Hypothalamus (tissue), 51 donors: ENCODE results near the gene PDE8A.

Experiments used
- DNase-seq, 51 donors: peaks; one replicate each; lab custom pipeline; 2025; lab: John Stamatoyannopoulos, UW

Gene PDE8A

DNA sequence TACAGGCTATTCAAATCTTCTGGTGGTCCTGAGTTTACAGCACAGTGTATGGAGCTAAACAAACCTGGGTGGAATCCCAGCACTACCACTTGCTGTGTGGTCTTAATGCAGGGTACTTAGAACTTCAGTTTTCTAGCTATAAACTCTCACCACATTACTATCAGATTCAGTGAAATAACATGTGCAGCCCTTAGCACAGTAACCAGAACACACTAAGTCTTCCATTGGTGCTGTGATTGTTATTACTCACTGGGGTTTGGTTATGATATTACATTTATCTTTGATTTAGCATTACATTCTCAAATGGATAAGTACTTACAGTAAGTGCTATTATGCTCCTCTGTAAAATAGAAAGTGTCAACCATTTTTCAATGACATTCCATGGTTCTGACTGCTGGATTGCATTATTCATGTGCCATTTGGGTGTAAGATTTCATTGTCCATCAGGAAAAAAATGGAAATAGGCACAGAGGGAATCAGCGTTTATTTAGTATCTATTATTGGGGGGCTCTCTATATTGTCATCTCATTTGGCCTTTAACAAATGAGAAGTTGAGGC is 81.9 kb downstream of the PDE8A start:
- no peak for DNase-seq

DNA sequence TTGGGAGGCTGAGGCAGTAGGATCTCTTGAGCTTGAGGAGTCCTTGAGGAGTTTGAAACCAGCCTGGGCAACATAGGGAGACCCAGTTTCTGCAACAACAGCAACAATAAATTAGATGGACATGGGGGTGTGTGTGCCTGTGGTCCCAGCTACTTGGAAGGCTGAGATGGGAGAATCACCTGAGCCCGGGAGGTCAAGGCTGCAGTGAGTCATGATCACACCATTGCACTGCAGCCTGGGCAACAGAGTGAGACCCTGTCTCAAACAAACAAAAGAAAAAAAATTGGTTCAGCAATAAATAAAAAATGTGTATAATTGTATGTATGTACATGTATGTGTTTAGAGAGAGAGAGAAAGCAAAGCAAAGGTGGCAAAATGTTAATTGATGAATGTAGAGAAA is 83.1 kb downstream of the PDE8A start:
- no peak for DNase-seq

DNA sequence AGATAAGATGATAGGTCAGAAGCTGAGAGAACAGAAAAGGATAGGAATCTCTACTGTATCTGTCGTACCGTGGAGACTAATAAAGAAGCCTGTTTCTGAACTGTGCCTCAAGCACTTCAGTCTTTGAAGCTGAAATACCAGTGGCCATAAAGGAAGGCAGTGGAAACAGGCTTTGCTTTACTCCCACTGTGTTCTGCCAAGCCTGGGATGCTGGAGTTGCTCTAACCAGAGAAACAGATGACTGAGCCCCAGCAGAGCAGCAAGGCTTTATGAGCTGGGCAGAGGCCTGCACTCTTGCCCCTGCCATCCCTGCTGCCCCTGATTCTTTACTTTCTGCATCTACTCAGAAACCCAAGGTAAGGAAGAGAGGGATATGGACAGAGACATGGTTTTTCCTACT is 89.4 kb downstream of the PDE8A start:
- no peak for DNase-seq

DNA sequence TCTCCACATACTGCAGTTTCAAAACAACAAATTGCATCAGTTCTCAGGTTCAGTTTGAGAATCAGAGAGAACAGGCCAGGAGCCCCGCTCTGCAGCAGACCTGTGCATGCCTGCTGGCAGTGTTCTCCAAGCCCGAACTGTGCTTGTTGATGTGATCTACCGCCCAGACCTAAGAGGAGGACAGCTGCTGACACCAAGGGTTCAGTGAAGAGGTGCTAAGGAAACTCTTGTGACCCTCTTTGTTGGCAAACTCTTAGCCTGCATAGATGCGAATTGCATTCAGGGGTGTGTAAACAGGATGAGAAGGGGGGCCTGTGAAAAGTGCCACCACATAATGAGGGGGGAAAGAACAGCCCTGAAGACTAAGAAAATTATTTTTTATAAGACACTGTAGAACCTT is 89.8 kb downstream of the PDE8A start:
- no peak for DNase-seq

DNA sequence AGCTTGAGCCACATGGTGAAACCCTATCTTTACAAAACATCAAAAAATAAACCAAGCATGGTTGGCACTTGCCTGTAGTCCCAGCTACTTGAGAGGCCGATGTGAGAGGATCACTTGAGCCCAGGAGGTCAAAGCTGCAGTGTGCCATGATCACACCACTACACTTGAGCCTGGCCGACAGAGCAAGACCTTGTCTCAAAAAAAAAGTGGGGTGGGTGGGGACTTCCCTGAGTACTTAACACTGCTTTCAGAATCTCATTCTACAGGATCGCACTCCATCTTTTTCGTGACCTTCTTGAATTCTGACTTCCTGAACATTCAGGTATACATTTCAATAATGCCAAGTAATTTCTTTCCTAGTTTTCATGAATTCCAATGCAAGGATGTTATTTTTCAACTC is 91.3 kb downstream of the PDE8A start:
- no peak for DNase-seq

DNA sequence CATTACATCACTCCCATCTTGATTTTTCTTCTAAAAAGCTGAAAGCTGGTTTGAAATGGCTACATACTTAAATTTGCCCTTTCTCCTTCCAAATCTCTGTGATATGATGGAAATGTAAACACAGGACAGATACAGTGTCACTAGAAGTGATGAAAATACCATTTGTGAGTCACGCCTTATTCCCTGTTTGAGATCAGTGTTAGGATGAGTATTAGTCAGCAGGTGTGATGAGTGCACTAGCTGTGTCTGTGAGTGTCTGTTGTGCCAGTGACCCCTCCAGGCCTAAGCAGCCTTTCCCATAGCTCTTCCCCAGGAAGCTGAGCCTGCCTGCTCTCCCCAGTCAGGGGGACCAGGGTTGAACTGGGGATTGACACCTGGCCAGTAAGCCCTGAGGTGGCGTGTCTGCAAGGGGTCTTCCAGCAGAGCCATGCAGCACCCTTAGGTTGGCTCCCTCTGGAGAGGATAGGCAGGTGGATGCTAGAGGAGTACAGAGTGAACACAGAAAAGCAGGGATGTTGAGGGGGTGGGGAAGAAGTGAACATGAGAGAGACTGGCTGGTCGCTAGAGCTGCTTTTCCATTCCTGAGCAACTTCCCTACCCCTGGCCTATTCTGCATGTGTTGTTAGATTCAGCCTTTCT is 92.0 kb downstream of the PDE8A start:
- DNase-seq = no peak

DNA sequence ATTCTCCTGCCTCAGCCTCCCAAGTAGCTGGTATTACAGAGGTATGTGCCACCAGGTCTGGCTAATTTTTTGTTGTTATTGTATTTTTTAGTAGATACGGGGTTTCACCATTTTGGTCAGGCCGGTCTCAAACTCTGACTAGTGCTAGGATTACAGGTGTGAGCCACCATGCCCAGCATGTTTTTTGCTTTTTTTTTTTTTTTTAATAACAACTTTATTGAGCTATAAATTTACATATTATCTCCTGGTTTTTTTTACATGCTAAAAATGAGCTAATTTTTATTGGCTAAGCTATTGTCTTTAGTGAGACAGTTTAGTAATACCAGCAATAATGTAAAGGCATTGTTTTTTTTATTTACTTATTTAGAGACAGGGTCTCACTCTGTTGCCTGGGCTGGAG is 105.2 kb downstream of the PDE8A start:
- no peak for DNase-seq

DNA sequence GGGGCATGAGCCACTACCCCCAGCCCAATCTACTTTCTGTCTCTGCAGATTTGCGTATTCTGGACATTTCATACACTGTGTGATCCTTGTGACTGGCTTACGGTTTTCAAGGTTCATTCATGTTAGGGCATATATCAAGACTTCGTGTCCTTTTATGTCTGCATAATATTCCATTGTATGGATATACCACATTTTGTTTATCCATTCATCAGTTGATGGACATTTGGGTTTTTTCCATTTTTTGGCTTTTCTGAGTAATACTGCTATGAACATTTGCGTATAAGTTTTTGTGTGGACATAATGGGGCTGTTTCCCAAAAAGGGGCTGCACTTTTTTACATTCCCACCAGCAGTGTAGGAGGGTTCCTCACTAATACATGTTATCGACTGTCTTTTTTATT is 106.6 kb downstream of the PDE8A start:
- no peak for DNase-seq

DNA sequence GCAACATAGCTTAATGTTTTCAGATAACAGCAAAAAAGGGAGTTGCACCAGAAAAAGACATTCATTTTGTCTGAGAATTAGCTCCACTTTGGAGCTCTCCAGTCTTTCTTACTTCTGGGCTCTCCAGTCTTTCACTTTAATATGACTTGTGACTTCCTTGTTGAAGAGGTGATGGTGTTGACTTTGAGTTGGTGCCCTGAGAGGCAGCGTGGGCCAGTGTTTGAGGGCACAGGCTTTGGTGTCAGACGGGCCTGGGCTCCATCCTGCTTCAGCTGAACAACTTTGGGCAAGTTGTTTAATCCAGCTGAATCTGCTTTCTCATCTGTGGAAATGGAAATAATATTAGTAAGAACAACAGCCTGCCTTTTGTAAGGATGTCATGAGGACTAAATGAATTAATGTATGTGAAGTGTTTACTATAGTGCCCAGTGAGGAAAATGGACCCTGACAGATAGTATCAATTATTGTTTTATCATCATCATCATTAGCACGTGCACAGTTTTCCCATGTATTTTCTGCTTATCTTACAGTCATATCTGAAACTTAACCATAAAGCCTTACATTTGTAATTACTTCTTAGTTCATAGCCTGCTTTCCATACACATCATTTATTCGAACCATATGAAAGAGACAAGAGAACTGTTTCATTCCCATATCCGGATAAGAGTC is 108.4 kb downstream of the PDE8A start:
- no peak for DNase-seq

DNA sequence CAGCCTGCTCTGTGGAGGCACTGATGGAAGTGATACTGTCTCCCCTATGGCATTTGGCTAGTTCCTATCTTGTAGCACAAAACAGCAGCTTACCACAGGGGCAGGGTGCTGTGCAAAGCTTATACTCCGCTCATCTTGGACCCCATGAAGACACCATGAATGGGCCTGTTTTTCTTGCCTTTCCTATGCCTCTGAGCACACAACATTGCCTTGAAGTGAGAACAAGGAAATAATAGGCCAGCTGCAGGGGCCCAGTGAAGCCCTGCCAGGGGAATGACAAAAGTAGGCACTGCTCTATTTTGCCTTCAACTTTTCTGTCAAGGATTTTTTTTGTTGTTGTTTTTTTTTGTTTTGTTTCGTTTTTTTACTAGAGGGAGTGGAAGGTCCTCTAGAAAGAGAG is 110.3 kb downstream of the PDE8A start:
- DNase-seq = peak in 13 of 51 donors; percentile 8 to 62 (median 35)

GRCh38 chr15:85094685-85095084 is 113.0 kb downstream of the PDE8A start:
- DNase-seq = no peak

DNA sequence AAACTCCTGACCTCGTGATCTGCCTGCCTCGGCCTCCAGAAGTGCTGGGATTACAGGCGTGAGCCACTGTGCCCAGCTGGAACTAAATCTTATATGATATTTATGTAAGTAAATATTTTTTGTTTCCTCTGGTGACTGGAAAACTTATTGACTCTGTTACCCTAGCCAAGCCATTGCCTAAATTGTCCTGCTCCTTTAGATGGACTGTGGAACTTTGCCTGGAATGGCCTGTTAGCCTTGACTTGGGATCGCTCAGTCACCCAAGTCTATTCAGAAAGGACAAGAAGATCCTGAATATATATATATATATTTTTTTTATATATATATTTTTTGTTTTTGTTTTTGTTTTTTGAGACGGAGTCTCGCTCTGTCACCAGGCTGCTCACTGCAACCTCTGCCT is 113.9 kb downstream of the PDE8A start:
- DNase-seq = no peak

- DNase-seq = no peak
These were observed 115.6 kb downstream of the PDE8A start for GRCh38 chr15:85097250-85097649.

DNA sequence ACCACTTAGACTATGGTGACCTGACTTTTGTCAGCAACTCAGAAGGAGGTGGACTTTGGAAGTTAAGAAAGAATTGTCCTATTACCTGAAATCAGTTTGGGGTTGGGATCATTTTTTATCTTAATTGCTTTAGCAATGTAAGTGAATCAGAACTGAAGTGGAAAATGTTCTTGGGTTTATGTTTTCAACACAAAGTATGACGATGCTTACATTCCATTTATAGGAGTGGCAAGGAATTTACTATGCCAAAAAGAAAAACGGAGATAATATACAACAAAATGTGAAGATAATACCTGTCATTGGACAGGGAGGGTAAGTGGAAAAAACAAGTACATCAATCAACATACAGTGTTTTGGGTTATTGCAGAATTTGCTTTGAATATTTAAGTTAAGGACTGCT is 116.1 kb downstream of the PDE8A start:
- DNase-seq = no peak

DNA sequence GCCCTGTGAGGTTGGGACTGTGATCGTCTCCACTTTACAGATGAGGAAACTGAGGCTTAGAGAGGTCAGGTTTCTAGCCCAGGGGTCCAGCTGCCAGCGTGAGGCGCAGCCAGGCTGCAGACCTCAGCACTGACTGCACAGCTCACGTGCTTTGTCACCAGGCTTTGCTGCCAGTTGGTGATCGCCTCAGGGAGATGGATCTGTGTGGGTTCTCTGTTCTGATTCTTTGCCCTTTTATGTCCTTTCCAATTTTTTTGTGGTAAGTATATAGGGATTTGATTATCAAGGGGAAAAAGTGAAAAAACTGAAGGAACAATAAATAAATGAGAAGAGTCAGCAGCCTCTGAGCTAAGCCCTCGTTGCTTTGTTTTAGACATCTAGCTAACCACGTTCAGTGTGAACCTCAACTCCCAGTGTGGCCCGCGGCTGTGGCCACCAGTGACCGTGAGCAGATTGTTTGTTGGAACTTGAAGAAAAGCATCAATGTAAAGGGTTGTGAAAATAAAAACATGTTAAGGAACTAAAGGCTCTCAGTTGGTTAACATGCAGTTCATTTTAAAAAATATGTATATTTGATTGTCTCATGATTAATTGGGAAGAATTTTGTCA is 117.6 kb downstream of the PDE8A start:
- DNase-seq = peak in 27 of 51 donors; percentile 5 to 68 (median 40)

GRCh38 chr15:85100186-85100937 is 118.7 kb downstream of the PDE8A start:
- no peak for DNase-seq

DNA sequence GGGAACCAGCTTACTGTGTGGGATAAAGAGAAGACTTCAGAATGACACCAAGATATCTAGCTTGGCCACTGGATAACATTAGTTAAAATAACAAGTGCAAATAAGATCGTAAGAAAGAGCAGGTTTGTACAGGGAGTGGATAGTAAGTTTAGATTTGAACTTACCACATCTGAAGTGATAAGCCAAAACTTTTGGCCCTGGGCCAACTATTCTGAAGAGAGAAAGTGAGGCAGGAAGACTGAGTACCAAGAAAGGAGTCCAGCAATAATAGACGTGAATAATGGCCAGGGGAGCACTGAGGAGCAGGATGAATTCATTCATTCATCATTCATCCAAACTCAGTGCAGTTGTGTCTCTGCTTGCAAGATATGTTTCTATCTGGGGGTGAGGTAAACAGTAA is 122.9 kb downstream of the PDE8A start:
- no peak for DNase-seq

- DNase-seq = no peak
These were observed 126.5 kb downstream of the PDE8A start for GRCh38 chr15:85108136-85108535.

GRCh38 chr15:85109333-85109732 is 127.7 kb downstream of the PDE8A start:
- DNase-seq = no peak

DNA sequence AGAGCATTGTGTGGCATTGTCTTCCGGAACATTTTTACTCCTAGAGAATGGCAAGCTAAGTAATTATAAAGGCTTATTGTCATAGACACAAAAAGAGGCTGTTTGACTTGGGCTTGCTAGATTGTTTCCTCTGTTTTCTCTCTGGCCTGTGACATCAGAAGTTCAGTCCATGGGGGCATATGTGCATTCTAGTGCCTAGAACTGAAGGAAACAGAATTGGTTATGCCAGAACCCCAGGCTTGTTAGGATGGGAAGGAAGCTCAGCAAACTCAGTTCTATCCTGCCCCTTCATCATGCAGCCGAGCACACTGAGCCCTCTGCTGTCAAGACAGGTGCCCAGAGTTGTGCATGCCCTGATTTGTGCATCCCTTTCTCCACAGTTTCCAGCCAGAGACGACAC is 131.3 kb downstream of the PDE8A start:
- DNase-seq = peak in 27 of 51 donors; percentile 9 to 87 (median 42)

GRCh38 chr15:85114886-85115285 is 133.2 kb downstream of the PDE8A start:
- DNase-seq = no peak
